ENCODE measurements around the gene RPL4.
"Not testable (repeated sequence)": the region's sequence is repeated elsewhere in the genome, so short reads cannot be mapped to it uniquely, and the experiment has no call there.

The RPL4 gene

GRCh38 chr15:66504563-66505429 lies at the start of gene RPL4, which contains the start of gene ZWILCH:
RPL4 (minus strand) TSS chr15:66504855; CDS start chr15:66504790, 65 bp downstream.
ZWILCH (plus strand) TSS chr15:66505326; CDS start chr15:66505339, 13 bp downstream.
- DNase-seq (ENCODE audit: low read depth in 2 of 3, low spot score in 2 of 3): peak; percentile 68 to 70 (median 69)

GRCh38 chr15:66545255-66545654 lies 40.6 kb upstream of the RPL4 start:
- DNase-seq (ENCODE audit: low read depth in 2 of 3, low spot score in 2 of 3): no peak

GRCh38 chr15:66542896-66543295 lies 38.2 kb upstream of the RPL4 start:
- no peak for DNase-seq (ENCODE audit: low read depth in 2 of 3, low spot score in 2 of 3)

DNA sequence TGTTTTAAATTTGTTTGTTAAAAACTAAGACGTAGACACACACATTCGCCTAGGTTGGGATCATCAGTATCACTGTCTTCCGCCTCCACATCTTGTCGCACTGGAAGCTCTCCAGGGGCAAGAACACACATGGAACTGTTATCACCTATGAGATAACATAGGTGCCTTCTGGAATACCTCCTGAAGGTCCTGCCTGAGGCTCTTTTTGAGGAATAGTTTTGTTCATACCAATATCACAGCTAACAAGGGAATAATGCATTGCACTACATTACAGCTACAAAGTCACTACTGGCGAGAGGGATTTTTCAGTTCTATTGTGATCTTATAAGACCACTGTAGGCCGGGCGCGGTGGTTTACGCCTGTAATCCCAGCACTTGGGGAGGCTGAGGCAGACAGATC lies 30.4 kb upstream of the RPL4 start:
- no peak for DNase-seq (ENCODE audit: low read depth in 2 of 3, low spot score in 2 of 3)

GRCh38 chr15:66524838-66525237 lies 20.2 kb upstream of the RPL4 start:
- DNase-seq (ENCODE audit: low read depth in 2 of 3, low spot score in 2 of 3): no peak

- DNase-seq (ENCODE audit: low read depth in 2 of 3, low spot score in 2 of 3): no peak
Measured at GRCh38 chr15:66523926-66524325, 19.3 kb upstream of the RPL4 start.

DNA sequence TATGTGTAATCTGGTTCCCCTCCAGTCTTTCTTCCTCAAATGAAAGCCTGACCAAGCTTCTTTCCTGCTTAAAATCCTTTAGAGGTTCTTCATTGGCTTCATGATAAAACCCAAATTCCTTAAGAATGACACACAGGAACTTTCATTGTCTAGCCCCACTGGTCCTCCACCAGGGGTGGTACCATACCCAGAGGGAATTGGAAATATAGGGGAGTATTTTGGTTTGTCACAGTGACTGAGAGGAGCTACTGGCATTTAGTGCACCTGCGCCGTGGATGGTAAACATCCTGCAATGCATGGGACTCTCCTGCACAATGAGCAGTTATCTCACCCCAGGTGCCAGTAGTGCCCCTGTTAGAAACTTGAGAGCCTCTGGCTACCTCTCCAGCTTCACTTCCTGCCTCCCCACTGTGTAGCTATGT lies 11.3 kb upstream of the RPL4 start:
- DNase-seq (ENCODE audit: low read depth in 2 of 3, low spot score in 2 of 3): no peak

DNA sequence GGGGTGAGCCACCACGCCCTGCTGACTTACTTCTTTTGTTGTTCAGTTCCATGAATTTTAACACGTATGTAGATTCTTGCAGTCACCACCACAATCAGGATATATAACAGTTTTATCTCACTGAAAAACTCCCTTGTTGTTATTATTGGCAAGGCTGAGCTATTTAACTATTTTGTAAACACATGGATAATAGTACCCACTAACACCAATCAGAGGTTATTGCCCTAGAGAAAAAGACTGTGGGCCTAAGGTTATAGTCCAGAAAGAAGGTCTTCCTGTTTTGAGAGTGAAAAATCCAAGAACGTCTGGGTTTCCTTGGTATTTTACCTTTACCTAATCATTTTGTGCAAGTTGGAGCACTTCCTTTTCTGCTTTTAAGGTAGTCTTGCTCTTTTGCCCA lies 9.9 kb upstream of the RPL4 start:
- DNase-seq (ENCODE audit: low read depth in 2 of 3, low spot score in 2 of 3): no peak

- DNase-seq (ENCODE audit: low read depth in 2 of 3, low spot score in 2 of 3): no peak
Measured at GRCh38 chr15:66508293-66508883, 3.7 kb upstream of the RPL4 start.

DNA sequence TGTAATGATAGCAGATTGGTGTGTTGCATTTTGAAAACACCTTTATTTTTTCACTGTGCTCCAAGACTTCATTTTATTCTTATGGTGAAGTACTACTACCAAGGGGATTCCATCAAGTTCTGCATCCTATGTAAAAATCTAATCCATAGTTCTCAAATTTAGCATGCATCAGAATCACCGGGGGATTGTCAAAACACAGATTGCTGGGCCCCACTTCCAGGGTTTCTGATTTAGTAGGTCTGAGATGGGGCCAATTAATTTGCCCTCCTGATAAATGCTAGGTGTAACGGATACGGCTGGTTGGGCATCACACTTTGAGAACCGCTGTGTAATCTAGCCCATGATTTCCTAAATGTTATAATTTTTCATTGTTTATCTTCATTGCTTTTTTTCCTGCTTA lies 1.2 kb upstream of the RPL4 start:
- DNase-seq (ENCODE audit: low read depth in 2 of 3, low spot score in 2 of 3): no peak

DNA sequence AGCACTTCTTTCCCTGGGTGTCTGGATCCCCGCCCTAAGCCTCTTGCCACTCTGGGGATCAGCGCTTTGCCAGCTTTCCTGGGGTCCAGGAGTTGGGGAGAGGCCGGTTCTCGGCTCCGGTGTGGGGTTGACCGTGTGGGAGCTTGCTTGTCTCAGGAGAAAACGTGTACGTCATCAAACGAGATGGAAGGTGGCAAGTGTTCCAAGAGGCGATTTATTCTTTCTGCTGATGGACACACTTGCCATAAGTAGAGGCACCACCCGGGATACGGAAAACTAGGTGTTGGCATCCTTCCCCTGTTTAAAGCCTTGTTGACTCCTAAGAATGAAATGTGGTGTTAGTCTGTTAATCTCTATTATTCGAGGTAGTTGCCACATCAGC lies 766 bp upstream of the RPL4 start:
- DNase-seq (ENCODE audit: low read depth in 2 of 3, low spot score in 2 of 3): no peak

DNA sequence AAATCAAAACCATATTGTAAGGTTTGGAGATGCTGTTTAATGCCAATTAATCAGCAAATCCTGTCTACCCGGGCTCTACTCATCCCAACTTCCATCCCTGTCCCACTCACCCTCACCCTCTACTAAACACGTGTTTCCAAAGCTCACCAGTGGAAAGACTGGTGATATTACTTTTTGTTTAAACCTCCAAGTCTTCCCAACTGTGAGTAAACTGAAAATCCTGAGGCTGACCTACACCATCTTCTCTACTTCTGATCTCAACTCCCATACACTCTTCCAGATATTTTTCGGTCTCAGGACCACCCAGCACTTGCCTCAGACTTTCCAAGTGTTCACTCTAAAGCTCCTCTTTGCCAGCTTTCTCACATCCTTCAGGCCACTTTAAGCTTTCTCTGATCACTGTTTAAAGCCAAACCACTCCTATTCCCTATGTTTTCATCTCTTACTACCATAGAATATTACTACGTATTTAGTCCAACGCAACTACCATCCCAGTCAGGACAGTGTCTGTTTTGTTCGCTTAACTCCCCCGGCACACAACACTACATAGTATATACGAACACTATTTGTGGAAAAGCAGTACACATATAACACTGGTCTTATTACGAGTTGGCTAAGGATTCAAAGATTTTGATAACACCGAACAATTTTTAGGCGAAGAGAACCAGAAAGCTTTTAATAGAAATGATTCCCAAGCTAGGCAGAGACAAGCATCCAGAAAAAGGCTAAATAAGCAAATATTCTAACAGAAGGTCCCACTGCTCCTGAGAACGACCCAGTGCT lies 684 bp downstream of the RPL4 start:
- no peak for DNase-seq (ENCODE audit: low read depth in 2 of 3, low spot score in 2 of 3)

GRCh38 chr15:66503041-66503648 lies 1.5 kb downstream of the RPL4 start:
- DNase-seq (ENCODE audit: low read depth in 2 of 3, low spot score in 2 of 3): not testable (repeated sequence)

GRCh38 chr15:66502491-66502890 lies 2.2 kb downstream of the RPL4 start:
- DNase-seq (ENCODE audit: low read depth in 2 of 3, low spot score in 2 of 3): no peak

DNA sequence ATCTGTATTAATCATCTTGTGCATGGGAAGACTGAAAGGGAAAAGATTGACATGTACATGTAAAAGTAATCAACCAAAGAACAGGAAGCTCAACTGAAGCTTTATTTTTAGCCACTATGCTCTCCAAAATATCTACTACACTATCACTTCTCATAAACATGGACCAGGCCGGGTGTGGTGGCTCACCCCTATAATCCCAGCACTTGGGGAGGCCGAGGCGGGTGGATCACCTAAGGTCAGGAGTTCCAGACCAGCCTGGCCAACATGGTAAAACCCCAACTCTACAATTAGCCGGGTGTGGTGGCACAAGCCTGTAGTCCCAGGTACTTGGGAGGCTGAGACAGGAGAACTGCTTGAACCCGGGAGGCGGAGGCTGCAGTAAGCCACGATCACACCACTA lies 4.3 kb downstream of the RPL4 start:
- not testable (repeated sequence) for DNase-seq (ENCODE audit: low read depth in 2 of 3, low spot score in 2 of 3)

DNA sequence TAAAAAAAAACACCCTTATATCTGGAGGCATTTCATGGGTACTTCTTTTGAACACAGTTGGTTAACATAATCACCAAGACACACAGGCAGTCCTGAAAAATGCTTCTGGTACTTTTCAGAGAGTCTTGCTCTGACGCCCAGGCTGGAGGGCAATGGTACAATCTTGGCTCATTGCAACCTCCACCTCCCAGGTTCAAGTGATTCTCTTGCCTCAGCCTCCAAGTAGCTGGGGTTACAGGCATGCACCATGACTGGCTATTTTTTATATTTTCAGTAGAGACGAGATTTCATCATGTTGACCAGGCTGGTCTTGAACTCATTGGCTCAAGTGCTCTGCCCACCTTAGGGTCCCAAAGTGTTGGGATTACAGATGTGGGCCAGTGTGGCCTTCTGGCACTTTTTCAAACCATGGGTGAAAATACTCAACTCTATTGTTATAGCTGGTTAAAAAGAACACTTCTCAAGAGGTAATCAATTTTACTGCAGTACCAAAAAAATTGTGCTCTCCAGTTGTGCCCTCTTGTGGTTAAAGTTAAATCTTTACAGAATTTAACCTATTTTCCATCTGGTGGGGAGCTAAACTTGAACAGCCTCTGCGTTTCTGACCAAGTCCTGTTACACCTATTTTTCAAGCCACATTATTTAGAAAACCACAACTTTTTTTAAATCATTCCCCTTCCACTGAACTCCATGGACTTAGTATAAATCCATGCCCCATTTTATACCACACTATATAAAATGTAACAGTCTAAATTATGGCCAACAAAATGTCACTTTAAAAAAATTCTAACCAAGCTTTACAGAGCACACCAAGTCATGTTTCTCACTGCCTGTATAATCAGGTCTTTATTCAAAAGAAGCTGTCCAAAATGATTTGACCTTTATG lies 5.9 kb downstream of the RPL4 start:
- DNase-seq (ENCODE audit: low read depth in 2 of 3, low spot score in 2 of 3): no peak

DNA sequence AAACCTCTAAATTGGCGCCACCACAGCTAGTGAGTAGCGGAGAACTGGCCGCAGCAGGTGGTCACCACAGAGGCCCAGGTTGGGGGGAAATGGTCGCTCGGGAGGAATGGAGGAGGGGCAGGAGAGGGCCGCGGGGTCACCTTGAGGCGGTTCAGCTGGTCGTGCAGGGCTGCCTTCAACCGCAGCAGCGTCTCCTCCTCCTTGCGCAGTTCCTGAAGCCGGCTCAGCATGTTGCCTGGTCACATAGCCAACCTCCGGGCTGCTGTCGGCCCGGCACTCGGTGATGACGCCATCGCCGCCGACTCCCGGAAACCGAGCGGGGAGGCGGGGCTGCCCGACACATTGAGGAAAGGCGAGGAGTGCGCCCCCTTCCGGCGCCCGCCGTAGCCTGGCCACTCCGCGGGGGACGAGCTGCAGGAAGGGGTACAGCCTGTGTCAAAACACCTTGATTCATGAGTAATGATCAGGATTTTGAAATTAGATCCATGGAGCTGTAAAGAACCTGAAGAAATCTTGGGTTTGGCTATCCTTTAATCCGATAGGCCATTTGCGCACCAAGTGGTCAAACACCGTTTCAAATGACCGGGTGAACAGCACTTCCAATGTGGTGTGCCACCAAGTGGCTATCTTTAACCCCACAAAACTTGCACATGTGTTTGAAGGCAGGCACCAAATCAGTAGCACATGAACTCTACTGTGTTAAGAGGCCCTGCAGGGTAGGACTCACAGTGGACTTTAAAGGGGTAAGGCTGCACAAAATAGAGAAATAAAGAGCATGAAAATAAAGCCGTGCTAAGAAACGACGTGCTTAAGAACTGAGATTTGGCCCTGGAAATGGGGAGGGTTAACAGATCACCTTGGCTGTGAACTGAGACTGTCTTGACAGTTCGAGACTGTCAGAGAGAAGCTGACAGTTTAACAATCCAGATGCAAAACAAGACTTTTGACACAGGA lies 6.9 kb downstream of the RPL4 start, which contains the start of gene SNAPC5:
Gene SNAPC5, minus strand, starts transcription at position 261 of the 954 bp plus-strand sequence. Its CDS starts 31 bp downstream, at position 230.
- peak; percentile 98 for DNase-seq (ENCODE audit: low read depth in 2 of 3, low spot score in 2 of 3)

GRCh38 chr15:66496951-66497501 lies 7.6 kb downstream of the RPL4 start:
- no peak for DNase-seq (ENCODE audit: low read depth in 2 of 3, low spot score in 2 of 3)

- DNase-seq (ENCODE audit: low read depth in 2 of 3, low spot score in 2 of 3): no peak
Measured at GRCh38 chr15:66494262-66494661, 10.4 kb downstream of the RPL4 start.
